Loucy (cell line): ENCODE measurements around the gene BCAT1.

Experiments used
- H2AFZ ChIP-seq: fragments of 200-600 bp; sonication (generic); 2 replicates; pipeline ENCODE4 v1.6.0; 2016; ENCODE audit warnings: antibody characterized with exemption, mild to moderate bottlenecking, low read length, moderate library complexity
- H3F3A ChIP-seq: fragments of 200-600 bp; 2 replicates; pipeline ENCODE4 v1.6.0; 2016; ENCODE audit warnings: antibody characterized with exemption, low read depth, mild to moderate bottlenecking
- H3K27me3 ChIP-seq: fragments of 200-600 bp; sonication (generic); 2 replicates; pipeline ENCODE4 v1.6.1; 2014; ENCODE audit warnings: low read length, mild to moderate bottlenecking; ENCODE audit not compliant: insufficient read depth, poor library complexity, severe bottlenecking
- H3K36me3 ChIP-seq: fragments of 200-600 bp; sonication (generic); 2 replicates; pipeline ENCODE4 v1.6.1; 2016; ENCODE audit warnings: low read length; ENCODE audit not compliant: insufficient read depth
- H3K4me1 ChIP-seq: fragments of 200-600 bp; sonication (generic); 2 replicates; pipeline ENCODE4 v1.5.1; 2014; ENCODE audit warnings: low read length, mild to moderate bottlenecking; ENCODE audit not compliant: insufficient read depth, poor library complexity, severe bottlenecking
- H3K4me2 ChIP-seq: fragments of 200-600 bp; sonication (generic); 2 replicates; pipeline ENCODE4 v1.6.0; 2014; ENCODE audit warnings: antibody characterized with exemption, low read length, low read depth, mild to moderate bottlenecking; ENCODE audit not compliant: poor library complexity, severe bottlenecking
- H3K4me3 ChIP-seq: fragments of 200-600 bp; sonication (generic); 2 replicates; pipeline ENCODE4 v1.5.1; 2014; ENCODE audit warnings: low read length, mild to moderate bottlenecking, mixed read lengths; ENCODE audit not compliant: poor library complexity, severe bottlenecking
- H3K79me2 ChIP-seq: fragments of 200-600 bp; sonication (generic); 2 replicates; pipeline ENCODE4 v1.6.1; 2014; ENCODE audit warnings: low read length; ENCODE audit not compliant: insufficient read depth
- H3K9ac ChIP-seq: fragments of 200-600 bp; sonication (generic); 2 replicates; pipeline ENCODE4 v1.6.0; 2014; ENCODE audit warnings: mild to moderate bottlenecking, low read depth, low read length, moderate library complexity; ENCODE audit not compliant: poor library complexity, severe bottlenecking
- H3K9me2 ChIP-seq: fragments of 200-600 bp; sonication (generic); replicated peaks from 2 replicates; pipeline ENCODE4 v1.6.1; 2016; ENCODE audit warnings: low read depth, low read length, mixed read lengths
- H3K9me3 ChIP-seq: fragments of 200-600 bp; sonication (generic); 2 replicates; pipeline ENCODE4 v1.6.1; 2014; ENCODE audit warnings: mild to moderate bottlenecking, antibody characterized with exemption, low read length, low read depth; ENCODE audit not compliant: insufficient read depth
- H4K20me1 ChIP-seq: fragments of 200-600 bp; sonication (generic); 2 replicates; pipeline ENCODE4 v1.6.0; 2014; ENCODE audit warnings: antibody characterized with exemption, low read length, mild to moderate bottlenecking; ENCODE audit not compliant: insufficient read depth, poor library complexity, severe bottlenecking
- EZH2phosphoT487 ChIP-seq: fragments of 200-600 bp; IDR thresholded peaks from 2 replicates; pipeline ENCODE4 v1.6.1; 2018; ENCODE audit warnings: antibody characterized with exemption, mild to moderate bottlenecking, moderate library complexity, borderline replicate concordance
- TF ChIP-seq, protein P1 (sequence below): fragments of 200-600 bp; sonication (generic); conservative IDR thresholded peaks from 2 replicates; pipeline ENCODE4 v1.5.1; 2014; ENCODE audit warnings: mild to moderate bottlenecking, antibody characterized with exemption, low read length

Gene BCAT1

DNA sequence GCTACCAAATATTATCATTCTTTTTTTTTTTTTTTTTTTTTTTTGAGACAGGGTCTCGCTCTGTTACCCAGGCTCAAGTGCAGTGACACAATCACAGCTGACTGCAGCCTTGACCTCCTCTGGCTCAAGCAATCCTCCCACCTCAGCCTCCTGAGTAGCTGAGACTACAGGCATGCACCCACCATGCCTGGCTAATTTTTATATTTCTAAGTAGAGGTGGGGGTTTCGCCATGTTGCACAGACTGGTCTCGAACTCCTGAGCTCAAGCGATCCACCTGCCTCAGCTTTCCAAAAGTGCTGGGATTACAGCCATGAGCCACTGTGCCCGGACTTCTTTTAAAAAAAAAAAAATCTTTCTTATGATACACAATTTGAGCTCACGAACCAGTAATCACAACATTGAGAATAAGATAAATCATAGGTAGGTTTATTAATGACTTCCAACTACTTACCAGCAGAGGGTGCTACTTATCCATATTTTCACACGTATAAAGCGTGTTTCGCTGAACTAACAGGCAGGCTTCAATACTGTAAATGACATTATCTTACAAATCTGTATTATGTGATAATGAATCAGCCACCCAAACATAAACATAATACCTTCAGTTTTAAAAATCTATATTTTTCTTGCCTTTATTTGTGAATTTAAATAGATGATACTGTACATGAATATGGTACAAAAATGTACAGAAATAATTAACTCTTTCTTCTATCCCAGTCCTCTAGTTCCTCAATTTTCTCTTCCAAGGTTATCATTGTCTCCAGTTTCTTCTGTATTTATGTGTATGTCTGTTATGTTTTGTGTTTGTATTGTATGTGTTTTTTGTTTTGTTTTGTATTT is 42.5 kb upstream of the BCAT1 start:
- TF ChIP-seq, protein P1, sequence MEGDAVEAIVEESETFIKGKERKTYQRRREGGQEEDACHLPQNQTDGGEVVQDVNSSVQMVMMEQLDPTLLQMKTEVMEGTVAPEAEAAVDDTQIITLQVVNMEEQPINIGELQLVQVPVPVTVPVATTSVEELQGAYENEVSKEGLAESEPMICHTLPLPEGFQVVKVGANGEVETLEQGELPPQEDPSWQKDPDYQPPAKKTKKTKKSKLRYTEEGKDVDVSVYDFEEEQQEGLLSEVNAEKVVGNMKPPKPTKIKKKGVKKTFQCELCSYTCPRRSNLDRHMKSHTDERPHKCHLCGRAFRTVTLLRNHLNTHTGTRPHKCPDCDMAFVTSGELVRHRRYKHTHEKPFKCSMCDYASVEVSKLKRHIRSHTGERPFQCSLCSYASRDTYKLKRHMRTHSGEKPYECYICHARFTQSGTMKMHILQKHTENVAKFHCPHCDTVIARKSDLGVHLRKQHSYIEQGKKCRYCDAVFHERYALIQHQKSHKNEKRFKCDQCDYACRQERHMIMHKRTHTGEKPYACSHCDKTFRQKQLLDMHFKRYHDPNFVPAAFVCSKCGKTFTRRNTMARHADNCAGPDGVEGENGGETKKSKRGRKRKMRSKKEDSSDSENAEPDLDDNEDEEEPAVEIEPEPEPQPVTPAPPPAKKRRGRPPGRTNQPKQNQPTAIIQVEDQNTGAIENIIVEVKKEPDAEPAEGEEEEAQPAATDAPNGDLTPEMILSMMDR, result peak; percentile 82
- no peak for TF ChIP-seq EZH2phosphoT487
- H4K20me1 ChIP-seq, result no peaks in the 10 kb centered on the region
- H3K9me3 ChIP-seq, result no peaks in the 10 kb centered on the region
- no peaks in the 10 kb centered on the region for H3K4me1 ChIP-seq
- H3K27me3 ChIP-seq, result no peaks in the 10 kb centered on the region
- no peaks in the 10 kb centered on the region for H3K36me3 ChIP-seq
- H3K4me2 ChIP-seq, result no peak overlapping the region
- H2AFZ ChIP-seq, result no peak overlapping the region
- H3K9me2 ChIP-seq, result no peaks in the 10 kb centered on the region
- no peaks in the 10 kb centered on the region for H3K79me2 ChIP-seq
- no peaks in the 10 kb centered on the region for H3F3A ChIP-seq
- H3K9ac ChIP-seq, result no peak overlapping the region
- no peak overlapping the region for H3K4me3 ChIP-seq

DNA sequence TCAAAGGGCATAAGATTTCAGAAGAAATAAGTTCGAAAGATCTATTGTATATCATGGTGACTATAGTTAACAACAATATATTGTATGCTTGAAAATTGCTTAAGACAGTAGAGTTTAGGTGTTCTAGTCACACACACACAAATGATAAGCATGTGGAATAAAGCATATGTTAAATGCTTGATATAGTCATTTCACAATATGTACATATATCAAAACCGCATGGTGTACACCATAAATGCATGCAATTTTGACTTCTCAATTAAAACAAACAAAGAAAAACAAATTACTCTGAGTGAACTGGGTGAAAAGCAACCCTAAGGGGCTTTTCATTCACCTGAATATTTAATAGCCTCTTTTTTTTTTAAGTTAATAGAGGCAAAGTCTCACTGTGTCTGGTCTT is 40.3 kb upstream of the BCAT1 start:
- no peak for TF ChIP-seq EZH2phosphoT487
- H3F3A ChIP-seq, result no peaks in the 10 kb centered on the region
- H3K27me3 ChIP-seq, result no peaks in the 10 kb centered on the region
- H2AFZ ChIP-seq, result no peak overlapping the region
- H3K36me3 ChIP-seq, result no peaks in the 10 kb centered on the region
- H3K4me2 ChIP-seq, result no peak overlapping the region
- H3K9me2 ChIP-seq, result no peaks in the 10 kb centered on the region
- H3K4me3 ChIP-seq, result no peak overlapping the region
- H3K4me1 ChIP-seq, result no peaks in the 10 kb centered on the region
- no peaks in the 10 kb centered on the region for H3K9me3 ChIP-seq
- no peaks in the 10 kb centered on the region for H3K79me2 ChIP-seq
- H4K20me1 ChIP-seq, result no peaks in the 10 kb centered on the region
- H3K9ac ChIP-seq, result no peak overlapping the region

DNA sequence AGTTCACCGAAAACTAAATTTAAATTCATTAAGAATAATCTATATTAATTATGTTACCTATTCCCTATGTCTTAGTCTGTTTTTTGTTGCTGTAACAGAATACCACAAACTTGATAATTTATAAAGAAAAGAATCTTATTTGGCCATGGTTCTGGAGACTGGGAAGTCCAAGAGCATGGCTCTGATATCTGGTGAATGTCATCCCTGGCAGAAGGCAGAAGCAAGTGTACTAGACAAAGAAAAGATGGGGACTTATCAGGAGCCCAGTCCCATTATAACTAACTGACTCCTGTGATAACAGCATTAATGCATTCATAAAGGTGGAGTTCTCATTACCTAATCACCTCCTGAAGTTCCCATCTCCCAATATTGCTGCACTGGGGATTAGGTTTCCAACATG is 33.3 kb upstream of the BCAT1 start:
- Histone ChIP-seq H3K4me2 (no peak overlapping the region), H3K9me2 (no peaks in the 10 kb centered on the region), H3K4me3 (no peak overlapping the region), H2AFZ (no peak overlapping the region), H3K4me1 (no peaks in the 10 kb centered on the region), H3K79me2 (no peaks in the 10 kb centered on the region), H3K36me3 (no peaks in the 10 kb centered on the region), H3K9ac (no peak overlapping the region), H3F3A (no peaks in the 10 kb centered on the region; the same call in 1 of the 2 replicates), H3K9me3 (peaks cover 3% of the 10 kb centered on the region; the same call in 1 of the 2 replicates), H4K20me1 (no peaks in the 10 kb centered on the region), H3K27me3 (no peaks in the 10 kb centered on the region)
- TF ChIP-seq, protein P1, result no peak
- TF ChIP-seq EZH2phosphoT487, result no peak
